Muscle layer of colon (tissue), 2 donors: ENCODE measurements around the gene SDK2.

Experiments used
- H3K27ac ChIP-seq: one replicate; pipeline ENCODE4 v1.7.0; 2013; ENCODE audit warnings: low read depth, mild to moderate bottlenecking, low read length, moderate library complexity
- H3K27me3 ChIP-seq, 2 donors: one replicate each; pipeline ENCODE4 v1.7.0; 2013; ENCODE audit warnings: low read length in 2 of 2, mild to moderate bottlenecking in 2 of 2; ENCODE audit not compliant: insufficient read depth in 2 of 2, control insufficient read depth in 1 of 2
- H3K36me3 ChIP-seq: one replicate; pipeline ENCODE4 v1.7.0; 2013; ENCODE audit warnings: mild to moderate bottlenecking, low read length; ENCODE audit not compliant: insufficient read depth
- H3K4me1 ChIP-seq: one replicate; pipeline ENCODE4 v1.7.0; 2013; ENCODE audit warnings: mild to moderate bottlenecking, low read length; ENCODE audit not compliant: insufficient read depth
- H3K4me3 ChIP-seq, 2 donors: one replicate each; pipeline ENCODE4 v1.7.0; 2013; ENCODE audit warnings: low read length in 2 of 2, low read depth in 1 of 2, mild to moderate bottlenecking in 1 of 2, moderate library complexity in 1 of 2
- H3K9ac ChIP-seq: one replicate; pipeline ENCODE4 v1.7.0; 2013; ENCODE audit warnings: low read length
- H3K9me3 ChIP-seq: one replicate; pipeline ENCODE4 v1.7.0; 2013; ENCODE audit warnings: mild to moderate bottlenecking, low read length
- donor health status: abdominal sarcoma.
- donor health status: Adenocarcinoma of cecum.

Gene SDK2

GRCh38 chr17:73581379-73581778 is 62.9 kb downstream of the SDK2 start:
- Histone ChIP-seq H3K9ac (no peak overlapping the region), H3K9me3 (no peaks in the 10 kb centered on the region), H3K4me1 (no peaks in the 10 kb centered on the region), H3K27me3 (no peaks in the 10 kb centered on the region), H3K27ac (no peak overlapping the region), H3K4me3 (no peak overlapping the region), H3K36me3 (no peaks in the 10 kb centered on the region)

GRCh38 chr17:73580073-73580710 is 64.1 kb downstream of the SDK2 start:
- H3K27me3 ChIP-seq = no peaks in the 10 kb centered on the region
- no peaks in the 10 kb centered on the region for H3K4me1 ChIP-seq
- no peak overlapping the region for H3K9ac ChIP-seq
- no peaks in the 10 kb centered on the region for H3K36me3 ChIP-seq
- H3K9me3 ChIP-seq = no peaks in the 10 kb centered on the region
- H3K27ac ChIP-seq = no peak overlapping the region
- H3K4me3 ChIP-seq = no peak overlapping the region

- no peak overlapping the region for H3K4me3 ChIP-seq
- no peaks in the 10 kb centered on the region for H3K4me1 ChIP-seq
- no peak overlapping the region for H3K9ac ChIP-seq
- no peaks in the 10 kb centered on the region for H3K9me3 ChIP-seq
- no peaks in the 10 kb centered on the region for H3K27me3 ChIP-seq
- no peak overlapping the region for H3K27ac ChIP-seq
- H3K36me3 ChIP-seq = no peaks in the 10 kb centered on the region
Measured at GRCh38 chr17:73576556-73577098, 67.6 kb downstream of the SDK2 start.

DNA sequence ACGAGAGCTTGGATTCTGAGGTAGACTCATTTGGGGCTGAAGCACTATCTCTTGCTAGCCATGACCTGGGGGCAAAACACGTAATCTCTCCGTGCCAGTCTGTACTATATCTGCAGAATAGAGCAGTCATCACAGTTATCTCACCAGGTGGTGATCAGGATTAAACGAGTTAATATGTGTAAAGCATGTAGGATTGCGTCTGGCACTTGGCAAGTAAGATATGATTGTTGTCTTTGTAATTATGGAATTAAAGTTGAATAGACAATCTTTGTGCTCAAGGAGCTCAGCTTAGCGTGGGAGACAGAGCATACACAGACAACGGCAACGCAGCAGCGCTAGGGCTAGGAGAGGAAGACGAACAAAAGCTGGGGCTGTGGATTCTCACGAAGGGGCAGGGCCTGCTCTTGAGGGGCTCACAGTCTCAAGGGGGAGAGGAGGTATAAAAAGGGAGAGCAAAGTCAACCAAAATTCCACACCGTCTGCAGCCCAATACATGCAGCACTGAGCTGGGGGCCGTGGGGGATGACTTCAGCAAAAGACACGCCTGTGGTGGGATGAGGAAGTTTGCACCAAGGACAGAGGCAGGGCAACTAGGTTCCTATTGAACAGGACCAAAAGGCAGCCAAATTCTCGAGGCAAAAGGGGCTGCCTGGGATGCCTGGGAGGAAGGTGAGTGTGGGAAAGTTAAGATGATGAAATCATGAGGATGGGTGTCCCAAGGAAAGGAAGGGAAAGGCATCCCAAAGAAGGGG is 68.6 kb downstream of the SDK2 start:
- no peaks in the 10 kb centered on the region for H3K9me3 ChIP-seq
- H3K27me3 ChIP-seq = no peaks in the 10 kb centered on the region
- H3K36me3 ChIP-seq = no peaks in the 10 kb centered on the region
- H3K27ac ChIP-seq = no peak overlapping the region
- H3K4me1 ChIP-seq = no peaks in the 10 kb centered on the region
- no peak overlapping the region for H3K4me3 ChIP-seq
- H3K9ac ChIP-seq = no peak overlapping the region

- no peak overlapping the region for H3K27ac ChIP-seq
- H3K36me3 ChIP-seq = no peaks in the 10 kb centered on the region
- H3K9me3 ChIP-seq = no peaks in the 10 kb centered on the region
- H3K4me1 ChIP-seq = no peaks in the 10 kb centered on the region
- no peak overlapping the region for H3K4me3 ChIP-seq
- no peak overlapping the region for H3K9ac ChIP-seq
- no peaks in the 10 kb centered on the region for H3K27me3 ChIP-seq
Measured at GRCh38 chr17:73571511-73572130, 72.6 kb downstream of the SDK2 start.

DNA sequence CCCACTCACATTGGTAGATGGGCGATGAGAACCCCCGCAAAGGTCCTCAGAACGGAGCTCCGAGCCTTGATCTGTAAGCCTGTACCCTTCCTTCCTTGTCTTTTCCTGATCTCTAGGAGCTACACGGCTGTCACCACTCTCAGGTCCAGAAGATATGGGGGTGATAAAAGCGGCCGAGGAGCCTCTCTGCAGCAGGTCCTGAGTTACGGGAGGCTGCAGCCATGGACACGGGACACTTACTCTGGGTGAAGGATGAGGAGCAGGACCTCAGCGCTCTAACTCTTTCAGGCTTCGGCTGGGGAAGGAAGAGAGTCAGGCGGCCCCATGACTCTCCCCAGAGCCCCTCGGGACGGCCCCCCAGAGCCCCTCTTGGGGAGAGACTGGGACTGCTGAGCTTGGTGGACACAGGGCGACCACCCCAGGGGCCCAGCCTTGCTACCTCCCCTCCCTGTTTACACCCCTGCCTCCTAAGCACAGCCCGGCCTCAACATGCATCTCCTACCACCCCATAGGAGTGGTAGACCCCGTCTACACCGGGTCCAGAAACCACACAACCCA is 74.4 kb downstream of the SDK2 start:
- Histone ChIP-seq H3K27ac (no peak overlapping the region), H3K4me1 (no peaks in the 10 kb centered on the region), H3K27me3 (no peaks in the 10 kb centered on the region), H3K4me3 (no peak overlapping the region), H3K36me3 (no peaks in the 10 kb centered on the region), H3K9ac (no peak overlapping the region), H3K9me3 (no peaks in the 10 kb centered on the region)

DNA sequence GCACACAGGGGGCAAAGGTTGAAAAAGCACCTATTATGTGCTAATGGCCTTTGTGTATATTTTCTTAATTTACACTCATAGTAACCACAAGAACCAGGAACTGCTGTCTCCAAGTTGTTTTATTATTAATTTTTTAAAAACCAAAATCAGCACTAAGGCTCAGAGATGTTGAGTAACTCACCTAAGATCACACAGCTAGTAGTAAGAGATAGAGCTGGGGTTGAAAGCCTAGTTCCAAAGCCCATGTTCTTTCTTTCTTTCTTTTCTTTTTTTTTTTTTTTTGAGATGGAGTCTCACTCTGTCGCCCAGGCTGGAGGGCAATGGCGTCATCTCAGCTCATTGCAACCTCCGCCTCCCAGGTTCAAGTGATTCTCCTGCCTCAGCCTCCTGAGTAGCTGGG is 75.3 kb downstream of the SDK2 start:
- no peaks in the 10 kb centered on the region for H3K36me3 ChIP-seq
- no peaks in the 10 kb centered on the region for H3K4me1 ChIP-seq
- no peak overlapping the region for H3K4me3 ChIP-seq
- no peaks in the 10 kb centered on the region for H3K9me3 ChIP-seq
- no peak overlapping the region for H3K9ac ChIP-seq
- no peaks in the 10 kb centered on the region for H3K27me3 ChIP-seq
- no peak overlapping the region for H3K27ac ChIP-seq

GRCh38 chr17:73566905-73567782 is 77.1 kb downstream of the SDK2 start:
- no peaks in the 10 kb centered on the region for H3K27me3 ChIP-seq
- H3K36me3 ChIP-seq = no peaks in the 10 kb centered on the region
- no peaks in the 10 kb centered on the region for H3K9me3 ChIP-seq
- H3K27ac ChIP-seq = no peak overlapping the region
- no peak overlapping the region for H3K9ac ChIP-seq
- H3K4me3 ChIP-seq = no peak overlapping the region
- H3K4me1 ChIP-seq = no peaks in the 10 kb centered on the region

DNA sequence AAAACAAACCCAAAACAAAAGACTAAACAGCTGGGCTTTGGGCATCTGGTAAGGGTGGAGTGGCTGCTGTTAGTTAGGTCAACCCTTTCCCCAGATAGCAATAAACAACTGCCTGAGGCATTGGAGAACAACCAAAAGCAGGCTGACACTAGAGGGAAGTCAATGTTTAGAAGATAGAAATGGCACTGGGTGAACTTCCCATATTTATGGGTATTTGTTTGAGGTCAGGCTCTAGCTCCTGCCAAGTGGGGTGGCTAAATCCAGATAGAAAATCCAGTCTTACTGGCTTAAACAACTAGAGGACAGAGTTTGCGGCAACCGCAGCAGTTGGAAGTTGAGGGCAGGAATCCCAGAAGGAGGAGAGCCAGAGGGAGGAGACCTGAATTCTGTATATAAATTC is 79.4 kb downstream of the SDK2 start:
- no peaks in the 10 kb centered on the region for H3K27me3 ChIP-seq
- no peak overlapping the region for H3K27ac ChIP-seq
- no peak overlapping the region for H3K4me3 ChIP-seq
- no peaks in the 10 kb centered on the region for H3K36me3 ChIP-seq
- no peak overlapping the region for H3K9ac ChIP-seq
- H3K9me3 ChIP-seq = no peaks in the 10 kb centered on the region
- H3K4me1 ChIP-seq = no peaks in the 10 kb centered on the region

- H3K27ac ChIP-seq = no peak overlapping the region
Measured at GRCh38 chr17:73562896-73563295, 81.3 kb downstream of the SDK2 start.

GRCh38 chr17:73561111-73561510 is 83.1 kb downstream of the SDK2 start:
- no peaks in the 10 kb centered on the region for H3K9me3 ChIP-seq
- H3K27ac ChIP-seq = no peak overlapping the region
- H3K4me3 ChIP-seq = no peak overlapping the region

More at GRCh38 chr17:73562896-73563295, 81.3 kb downstream of the SDK2 start:
- H3K9ac ChIP-seq = no peak overlapping the region
- no peak overlapping the region for H3K4me3 ChIP-seq
- H3K36me3 ChIP-seq = no peaks in the 10 kb centered on the region
- H3K27me3 ChIP-seq = no peaks in the 10 kb centered on the region
- no peaks in the 10 kb centered on the region for H3K9me3 ChIP-seq
- no peaks in the 10 kb centered on the region for H3K4me1 ChIP-seq

More at GRCh38 chr17:73561111-73561510, 83.1 kb downstream of the SDK2 start:
- Histone ChIP-seq H3K9ac (no peak overlapping the region), H3K36me3 (no peaks in the 10 kb centered on the region), H3K27me3 (no peaks in the 10 kb centered on the region), H3K4me1 (no peaks in the 10 kb centered on the region)
